Testis (tissue), 3 donors: Measurements from ENCODE around the gene BBOX1. TPM values are rescaled to one million over a fixed set of nuclear protein-coding genes. Genes with fewer than 3 reads are reported as not detected.

ENCODE experiments used
- polyA plus RNA-seq: library from polyadenylated mRNA; stranded (reverse); fragments of 350-450 nt; fragmentation: Illumina TruSeq; extraction: RNeasy Lipid Tissue Mini Kit (QIAGEN cat#74804); gene quantifications from one replicate; pipeline ENCODE4 v1.2.3, GENCODE V29; 2014; ENCODE audit warnings: low read depth, low replicate concordance; ENCODE audit not compliant: insufficient read depth
- total RNA-seq, 2 donors: library from RNA; depleted of rRNA; stranded (reverse); fragments of >200 nt; gene quantifications; one replicate each; pipeline ENCODE4 v1.2.3, GENCODE V29; 2016

Gene BBOX1
- total and polyA plus RNA-seq, 3 donors from 2014 or later: 0.24 to 1.2 TPM; not detected in 1

Other genes with a start within 250 kb of the BBOX1 start
- gene FIBIN, start 46.7 kb upstream of the BBOX1 start, total RNA-seq: 1 to 10 TPM in 1 of 2 donors, under 1 TPM in 1; 0.39 to 5.3 TPM
- gene FIBIN, start 46.7 kb upstream of the BBOX1 start, polyA plus RNA-seq: 6.5 TPM